IPS-18c (cell line): ENCODE results near the gene HIF1A.
"Not testable (repeated sequence)": the region's sequence is repeated elsewhere in the genome, so short reads cannot be mapped to it uniquely, and the experiment has no call there.

ENCODE experiments used
- H3K4me3 ChIP-seq: 2 replicates; pipeline ENCODE4 v1.7.0; 2013; ENCODE audit warnings: low read depth, mild to moderate bottlenecking, low read length, moderate library complexity; ENCODE audit not compliant: insufficient read depth
- H3K9me3 ChIP-seq: one replicate; pipeline ENCODE4 v1.6.1; 2013; ENCODE audit warnings: mild to moderate bottlenecking, low read length, moderate library complexity; ENCODE audit not compliant: control insufficient read depth, insufficient read depth

Gene HIF1A

GRCh38 chr14:61719344-61720293 lies 24.3 kb downstream of the HIF1A start:
- Histone ChIP-seq H3K4me3 (no peak overlapping the region), H3K9me3 (no peaks in the 10 kb centered on the region)

GRCh38 chr14:61720294-61720661 lies 25.0 kb downstream of the HIF1A start:
- no peak overlapping the region for H3K4me3 ChIP-seq

GRCh38 chr14:61720741-61721140 lies 25.4 kb downstream of the HIF1A start:
- Histone ChIP-seq H3K9me3 (no peaks in the 10 kb centered on the region), H3K4me3 (no peak overlapping the region)

More at GRCh38 chr14:61720294-61720661, 25.0 kb downstream of the HIF1A start:
- no peaks in the 10 kb centered on the region for H3K9me3 ChIP-seq

- no peaks in the 10 kb centered on the region for H3K9me3 ChIP-seq
- H3K4me3 ChIP-seq: no peak overlapping the region
Measured at GRCh38 chr14:61724133-61724532, 28.8 kb downstream of the HIF1A start.

- Histone ChIP-seq H3K9me3 (no peaks in the 10 kb centered on the region), H3K4me3 (no peak overlapping the region)
Measured at GRCh38 chr14:61726778-61727658, 31.7 kb downstream of the HIF1A start.

- no peaks in the 10 kb centered on the region for H3K9me3 ChIP-seq
Measured at GRCh38 chr14:61730756-61731373, 35.6 kb downstream of the HIF1A start.

GRCh38 chr14:61733972-61734371 lies 38.7 kb downstream of the HIF1A start:
- no peaks in the 10 kb centered on the region for H3K9me3 ChIP-seq

More at GRCh38 chr14:61730756-61731373, 35.6 kb downstream of the HIF1A start:
- H3K4me3 ChIP-seq: no peak overlapping the region

GRCh38 chr14:61736751-61737150 lies 41.4 kb downstream of the HIF1A start:
- Histone ChIP-seq H3K9me3 (no peaks in the 10 kb centered on the region), H3K4me3 (no peak overlapping the region)

More at GRCh38 chr14:61733972-61734371, 38.7 kb downstream of the HIF1A start:
- no peak overlapping the region for H3K4me3 ChIP-seq

- Histone ChIP-seq H3K9me3 (no peaks in the 10 kb centered on the region), H3K4me3 (no peak overlapping the region)
Measured at GRCh38 chr14:61737915-61738314, 42.6 kb downstream of the HIF1A start.

- H3K9me3 ChIP-seq: no peaks in the 10 kb centered on the region
Measured at GRCh38 chr14:61739133-61739532, 43.8 kb downstream of the HIF1A start.

GRCh38 chr14:61742371-61742770 lies 47.1 kb downstream of the HIF1A start:
- H3K4me3 ChIP-seq: no peak overlapping the region
- H3K9me3 ChIP-seq: no peaks in the 10 kb centered on the region

More at GRCh38 chr14:61739133-61739532, 43.8 kb downstream of the HIF1A start:
- H3K4me3 ChIP-seq: no peak overlapping the region

GRCh38 chr14:61744238-61744637 lies 48.9 kb downstream of the HIF1A start:
- H3K9me3 ChIP-seq: no peaks in the 10 kb centered on the region
- H3K4me3 ChIP-seq: no peak overlapping the region

- not testable (repeated sequence) for H3K9me3 ChIP-seq, H3K4me3 ChIP-seq
Measured at GRCh38 chr14:61746346-61746745, 51.0 kb downstream of the HIF1A start.

- H3K4me3 ChIP-seq: no peak overlapping the region
- no peaks in the 10 kb centered on the region for H3K9me3 ChIP-seq
Measured at GRCh38 chr14:61746881-61747280, 51.6 kb downstream of the HIF1A start.

GRCh38 chr14:61747342-61747741 lies 52.0 kb downstream of the HIF1A start:
- no peaks in the 10 kb centered on the region for H3K9me3 ChIP-seq
- H3K4me3 ChIP-seq: no peak overlapping the region

- H3K9me3 ChIP-seq: no peaks in the 10 kb centered on the region
- no peak overlapping the region for H3K4me3 ChIP-seq
Measured at GRCh38 chr14:61749264-61749663, 54.0 kb downstream of the HIF1A start.

- H3K9me3 ChIP-seq: no peaks in the 10 kb centered on the region
- no peak overlapping the region for H3K4me3 ChIP-seq
Measured at GRCh38 chr14:61749867-61750266, 54.6 kb downstream of the HIF1A start.
